HG03432 (cell line): Measurements from ENCODE around the gene CD82.
"Not testable (repeated sequence)": the region's sequence is repeated elsewhere in the genome, so short reads cannot be mapped to it uniquely, and the experiment has no call there.

Experiments used
- ATAC-seq: cut with Tn5 transposase; IDR thresholded peaks from one replicate; pipeline ENCODE4 v1.9.1; 2021; ENCODE audit warnings: mild to moderate bottlenecking, moderate library complexity; ENCODE audit not compliant: unreplicated experiment

CD82 gene

GRCh38 chr11:44658506-44658850 is 93.0 kb downstream of the CD82 start:
- ATAC-seq, result no peak

GRCh38 chr11:44659641-44660040 is 94.2 kb downstream of the CD82 start:
- ATAC-seq, result no peak

GRCh38 chr11:44660535-44660934 is 95.1 kb downstream of the CD82 start:
- ATAC-seq, result not testable (repeated sequence)

GRCh38 chr11:44661311-44661717 is 95.9 kb downstream of the CD82 start:
- no peak for ATAC-seq
